Body of pancreas (tissue), 4 donors: ENCODE results near the gene HEXB. TPM values are rescaled to one million over a fixed set of nuclear protein-coding genes. Genes with fewer than 3 reads are reported as not detected.

Source experiments
- ATAC-seq: fragments of 150-250 bp; one replicate; pipeline ENCODE4 v1.9.1; 2016
- DNase-seq, 4 donors: peaks; one replicate each; pipeline ENCODE4 v3.0.0-alpha.2; 2019
- H3K27ac ChIP-seq, 4 donors: fragments of 200-600 bp; sonication (generic); 1 replicate in 3 of 4; 2 replicates in 1 of 4; pipeline versions ENCODE4 v1.5.1 to v1.6.1; 2016 to 2019; ENCODE audit warnings: mild to moderate bottlenecking in 1 of 4, mixed read lengths in 1 of 4, moderate library complexity in 1 of 4
- H3K27me3 ChIP-seq, 2 donors: fragments of 200-600 bp; sonication (generic); one replicate each; pipeline ENCODE4 v1.6.0; 2016; ENCODE audit warnings: mild to moderate bottlenecking in 1 of 2
- H3K36me3 ChIP-seq, 2 donors: fragments of 200-600 bp; sonication (generic); replicated peaks in 1 of 2; 2 replicates each; pipeline ENCODE4 v1.5.1; 2016; ENCODE audit warnings: low read depth in 2 of 2; ENCODE audit not compliant: insufficient read depth in 1 of 2
- H3K4me1 ChIP-seq: fragments of 200-600 bp; sonication (generic); one replicate; pipeline ENCODE4 v1.6.0; 2016
- H3K4me3 ChIP-seq, 2 donors: fragments of 200-600 bp; sonication (generic); 1 replicate in 1 of 2; 2 replicates in 1 of 2; pipeline ENCODE4 v1.5.1; 2016 to 2019
- H3K9me3 ChIP-seq, 3 donors: fragments of 200-600 bp; sonication (generic); 1 replicate in 2 of 3; 2 replicates in 1 of 3; pipeline ENCODE4 v1.5.1; 2016
- POLR2A ChIP-seq, 3 donors: fragments of 450-650 bp; IDR thresholded peaks; one replicate each; pipeline ENCODE4 v1.6.1; 2016; ENCODE audit warnings: antibody characterized with exemption in 3 of 3, mild to moderate bottlenecking in 2 of 3
- WGBS, 2 donors: methylation state at CpG; one replicate each; pipeline ENCODE4 v1.1.5; 2017; 5-methylcytosine and 5-hydroxymethylcytosine counted together
- intact Hi-C: fragments of 100-400 bp; cut with DNase I; formaldehyde crosslinking; loops from one replicate; pipeline ENCODE4 v1.15.1; 2023
- total RNA-seq, 2 donors: library from RNA; depleted of rRNA; stranded (reverse); fragments of >200 nt; gene quantifications; one replicate each; pipeline ENCODE4 v1.1.0, GENCODE V29; 2016
- TF ChIP-seq, protein P1 (sequence below), 7 experiments: fragments of 450-650 bp in 4 of 7; fragments of 200-600 bp in 3 of 7; sonication (generic) in 3 of 7; IDR thresholded peaks; one replicate each; pipeline ENCODE4 v1.5.1; 2016 to 2019; ENCODE audit warnings: antibody characterized with exemption in 7 of 7

HEXB gene
- 100 to 1,000 TPM; 136 to 157 TPM for total RNA-seq

DNA sequence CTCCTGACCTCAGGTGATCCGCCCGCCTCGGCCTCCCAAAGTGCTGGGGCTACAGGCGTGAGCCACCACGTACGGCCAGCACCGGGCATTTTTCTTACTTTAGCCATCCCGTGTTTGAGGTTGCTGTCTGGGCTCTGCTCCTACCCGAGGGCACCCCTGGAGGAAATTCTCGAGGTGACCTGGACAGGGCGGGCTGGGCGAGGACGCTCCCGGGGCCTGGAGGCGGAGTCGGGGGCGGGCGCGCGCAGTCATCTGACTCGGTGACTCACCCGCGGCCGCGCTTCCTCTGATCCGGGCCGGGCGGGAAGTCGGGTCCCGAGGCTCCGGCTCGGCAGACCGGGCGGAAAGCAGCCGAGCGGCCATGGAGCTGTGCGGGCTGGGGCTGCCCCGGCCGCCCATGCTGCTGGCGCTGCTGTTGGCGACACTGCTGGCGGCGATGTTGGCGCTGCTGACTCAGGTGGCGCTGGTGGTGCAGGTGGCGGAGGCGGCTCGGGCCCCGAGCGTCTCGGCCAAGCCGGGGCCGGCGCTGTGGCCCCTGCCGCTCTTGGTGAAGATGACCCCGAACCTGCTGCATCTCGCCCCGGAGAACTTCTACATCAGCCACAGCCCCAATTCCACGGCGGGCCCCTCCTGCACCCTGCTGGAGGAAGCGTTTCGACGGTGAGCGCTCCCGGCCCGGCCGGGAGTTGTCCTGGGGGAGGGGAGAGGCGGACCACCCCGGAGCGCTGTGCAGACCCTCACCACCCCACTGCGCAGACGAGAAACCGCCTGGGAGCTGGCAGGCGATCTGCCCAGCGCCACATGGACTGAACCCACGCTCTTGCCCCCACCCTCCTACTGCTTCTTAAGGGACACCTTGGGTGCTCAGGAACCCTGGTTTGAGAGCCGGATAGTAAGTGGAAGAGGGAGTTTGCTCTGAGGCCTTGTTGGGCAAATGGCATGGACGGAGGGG lies at the start of gene HEXB:
Gene HEXB (plus strand): TSS at position 334 of the 952 bp plus-strand sequence. CDS start 28 bp downstream, at position 362.
- WGBS, 2 donors, result 4 to 20% methylated on average over 12 to 63 of the region's 78 CpGs

DNA sequence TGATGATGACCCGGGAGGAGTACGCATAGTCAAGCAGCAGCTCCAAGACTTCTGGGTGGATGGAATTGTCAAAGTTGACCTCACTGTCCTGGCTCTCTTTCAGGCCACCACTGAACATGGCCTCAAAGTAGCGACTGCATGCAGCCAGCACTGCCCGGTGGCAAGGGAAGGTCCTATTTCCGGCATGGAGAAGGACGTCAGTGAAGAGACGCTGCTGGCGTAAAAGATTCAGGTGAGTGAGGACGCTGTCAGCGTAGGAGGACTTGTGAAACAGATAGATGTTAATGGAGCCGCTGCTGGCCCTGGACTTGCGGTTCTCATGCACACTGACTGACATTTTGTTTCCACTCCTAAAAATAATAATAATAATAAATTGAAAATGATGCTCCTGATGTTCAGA lies 48.9 kb upstream of the HEXB start:
- Histone ChIP-seq H3K27ac (no peak overlapping the region), H3K27me3 (no peaks in the 10 kb centered on the region), H3K4me3 (no peak overlapping the region), H3K36me3 (no peaks in the 10 kb centered on the region), H3K9me3 (no peaks in the 10 kb centered on the region), H3K4me1 (peaks cover 49% of the 10 kb centered on the region)
- TF ChIP-seq, protein P1, sequence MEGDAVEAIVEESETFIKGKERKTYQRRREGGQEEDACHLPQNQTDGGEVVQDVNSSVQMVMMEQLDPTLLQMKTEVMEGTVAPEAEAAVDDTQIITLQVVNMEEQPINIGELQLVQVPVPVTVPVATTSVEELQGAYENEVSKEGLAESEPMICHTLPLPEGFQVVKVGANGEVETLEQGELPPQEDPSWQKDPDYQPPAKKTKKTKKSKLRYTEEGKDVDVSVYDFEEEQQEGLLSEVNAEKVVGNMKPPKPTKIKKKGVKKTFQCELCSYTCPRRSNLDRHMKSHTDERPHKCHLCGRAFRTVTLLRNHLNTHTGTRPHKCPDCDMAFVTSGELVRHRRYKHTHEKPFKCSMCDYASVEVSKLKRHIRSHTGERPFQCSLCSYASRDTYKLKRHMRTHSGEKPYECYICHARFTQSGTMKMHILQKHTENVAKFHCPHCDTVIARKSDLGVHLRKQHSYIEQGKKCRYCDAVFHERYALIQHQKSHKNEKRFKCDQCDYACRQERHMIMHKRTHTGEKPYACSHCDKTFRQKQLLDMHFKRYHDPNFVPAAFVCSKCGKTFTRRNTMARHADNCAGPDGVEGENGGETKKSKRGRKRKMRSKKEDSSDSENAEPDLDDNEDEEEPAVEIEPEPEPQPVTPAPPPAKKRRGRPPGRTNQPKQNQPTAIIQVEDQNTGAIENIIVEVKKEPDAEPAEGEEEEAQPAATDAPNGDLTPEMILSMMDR (IDR thresholded peaks at IDR 0.05), result no peak
- no peak for TF ChIP-seq POLR2A (IDR thresholded peaks at IDR 0.05)
- intact Hi-C loops, result no loop called here
- ATAC-seq (no peak), DNase-seq (no peak)
- WGBS, 2 donors, result 86 to 92% methylated on average over 12 of the region's 12 CpGs

More for the DNA sequence above, at the start of gene HEXB:
- Histone ChIP-seq H3K27me3 (no peaks in the 10 kb centered on the region), H3K36me3 (peaks cover 0 to 7% of the 10 kb centered on the region in 2 donors), H3K27ac (peak within 1 kb of the TSS; percentile 80 to 93 (median 87)), H3K4me3 (peak within 1 kb of the TSS; percentile 55 to 79), H3K4me1 (peaks cover 15% of the 10 kb centered on the region), H3K9me3 (no peaks in the 10 kb centered on the region)
- peak; percentile 91 to 96 (median 94) for DNase-seq
- intact Hi-C loops, result no loop called here
- TF ChIP-seq, protein P1 (IDR thresholded peaks at IDR 0.05), result peak in 4 of 7 experiments; percentile 18 to 33 (median 26)
- TF ChIP-seq POLR2A (IDR thresholded peaks at IDR 0.05), result peak; percentile 93 to 94 (median 93)
- ATAC-seq, result peak; percentile 96

DNA sequence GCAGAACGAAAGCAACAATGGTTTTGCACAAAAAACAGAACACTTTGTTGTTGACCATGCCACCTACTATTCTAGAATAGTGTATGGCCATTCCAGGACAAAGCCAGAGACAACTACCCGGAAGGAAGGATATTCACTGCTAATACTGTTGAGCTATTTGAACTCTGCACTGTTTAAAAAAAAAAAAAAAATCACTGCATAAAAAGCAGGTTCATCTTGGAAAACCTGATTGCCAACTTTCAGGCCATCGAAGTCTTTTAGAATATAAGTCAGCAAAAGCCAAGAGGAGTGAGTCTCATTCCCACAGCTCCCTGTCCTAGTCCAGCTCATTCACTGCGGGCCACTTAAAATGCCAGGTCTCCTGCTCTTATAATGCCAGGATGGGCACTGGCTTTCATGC lies 48.5 kb upstream of the HEXB start:
- no peak for DNase-seq
- H3K36me3 ChIP-seq, result no peaks in the 10 kb centered on the region
- 59 to 61% methylated on average over 4 of the region's 4 CpGs for WGBS, 2 donors
- no peak overlapping the region for H3K4me3 ChIP-seq
- ATAC-seq, result no peak
- TF ChIP-seq, protein P1 (IDR thresholded peaks at IDR 0.05), result no peak
- no peak for TF ChIP-seq POLR2A (IDR thresholded peaks at IDR 0.05)
- H3K27me3 ChIP-seq, result no peaks in the 10 kb centered on the region
- H3K4me1 ChIP-seq, result peaks cover 49% of the 10 kb centered on the region
- H3K9me3 ChIP-seq, result no peaks in the 10 kb centered on the region
- no peak overlapping the region for H3K27ac ChIP-seq
- intact Hi-C loops, result no loop called here

DNA sequence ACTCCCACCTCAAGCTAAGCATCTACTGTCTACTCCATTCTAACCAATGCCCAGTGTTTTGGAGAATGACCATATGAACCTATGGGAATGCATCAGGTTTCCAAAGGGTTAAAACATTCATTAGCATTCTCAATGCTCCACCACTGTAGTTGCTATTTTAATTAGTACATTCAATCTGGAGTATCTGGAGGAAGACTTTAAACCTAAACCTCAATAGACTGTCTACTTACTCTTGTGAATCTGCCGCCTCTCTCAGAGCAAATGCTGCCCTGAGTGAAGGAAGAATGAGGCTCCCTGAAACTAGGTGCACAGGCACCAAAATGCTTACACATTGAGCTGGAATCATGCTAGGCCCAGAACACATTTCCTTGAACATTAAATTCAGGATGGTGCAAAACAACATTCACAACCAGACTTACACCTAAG lies 46.5 kb upstream of the HEXB start:
- Histone ChIP-seq H3K4me1 (peaks cover 41% of the 10 kb centered on the region), H3K36me3 (no peaks in the 10 kb centered on the region), H3K27me3 (no peaks in the 10 kb centered on the region), H3K9me3 (no peaks in the 10 kb centered on the region), H3K27ac (peak overlapping the region in 2 of 4 donors; percentile 87 to 91), H3K4me3 (no peak overlapping the region)
- ATAC-seq (no peak), DNase-seq (no peak)
- WGBS, 2 donors, result 62 to 72% methylated on average over 1 of the region's 1 CpG
- intact Hi-C loops, result no loop called here
- TF ChIP-seq POLR2A (IDR thresholded peaks at IDR 0.05), result no peak
- TF ChIP-seq, protein P1 (IDR thresholded peaks at IDR 0.05), result no peak
